Psoas muscle (tissue), 8 donors: ENCODE measurements around the gene ANKRD33. TPM values are rescaled to one million over a fixed set of nuclear protein-coding genes. Genes with fewer than 3 reads are reported as not detected.
"Not testable (repeated sequence)": the region's sequence is repeated elsewhere in the genome, so short reads cannot be mapped to it uniquely, and the experiment has no call there.

Experiments used
- ATAC-seq, 4 donors: fragments of 200-7000 bp; cut with Tn5 transposase; one replicate each; pipeline ENCODE4 v1.9.1; 2020; ENCODE audit warnings: moderate library complexity in 3 of 4, mild to moderate bottlenecking in 2 of 4
- DNase-seq, 2 donors: peaks; one replicate each; pipeline ENCODE4 v3.0.0-alpha.2; 2020
- H3K27ac ChIP-seq: fragments of 200-600 bp; one replicate; pipeline ENCODE4 v1.8.0; 2022
- H3K27me3 ChIP-seq, 3 donors: fragments of 200-600 bp in 1 of 3; one replicate each; pipeline versions ENCODE4 v1.6.1 to v1.8.0; 2013 to 2022; ENCODE audit warnings: low read length in 2 of 3, mild to moderate bottlenecking in 2 of 3, moderate library complexity in 1 of 3; ENCODE audit not compliant: insufficient read depth in 3 of 3
- H3K36me3 ChIP-seq, 2 donors: fragments of 200-600 bp in 1 of 2; one replicate each; pipeline versions ENCODE4 v1.6.1 to v1.8.0; 2013 to 2022; ENCODE audit warnings: low read depth in 1 of 2, mild to moderate bottlenecking in 1 of 2, moderate library complexity in 1 of 2; ENCODE audit not compliant: insufficient read depth in 1 of 2
- H3K4me1 ChIP-seq: fragments of 200-600 bp; one replicate; pipeline ENCODE4 v1.8.0; 2022
- H3K4me3 ChIP-seq: fragments of 200-600 bp; one replicate; pipeline ENCODE4 v1.8.0; 2022; ENCODE audit warnings: mild to moderate bottlenecking
- H3K9me3 ChIP-seq: fragments of 200-600 bp; one replicate; pipeline ENCODE4 v1.8.0; 2022
- CTCF ChIP-seq: fragments of 200-600 bp; IDR thresholded peaks from one replicate; pipeline ENCODE4 v1.8.0; 2022; ENCODE audit warnings: antibody characterized with exemption
- WGBS, 3 donors: extraction: QIAGEN DNeasy Blood & Tissue Kit; methylation state at CpG; one replicate each; pipeline versions ENCODE4 v1.1.6 to v1.1.7; 2013; 5-methylcytosine and 5-hydroxymethylcytosine counted together
- intact Hi-C, 2 donors: fragments of 100-400 bp; cut with DNase I; formaldehyde crosslinking; loops; one replicate each; pipeline versions ENCODE4 v1.11.0 to v1.14.2; 2022
- polyA plus RNA-seq, 3 donors: library from polyadenylated mRNA; stranded (reverse); fragments of 200-250 nt; gene quantifications; one replicate each; pipeline ENCODE4 v1.2.3, GENCODE V29; 2013
- total RNA-seq, 4 donors: library from RNA; stranded (reverse); fragmentation: NEBNext Ultra II Directional in 2 of 4; extraction: Animal tissue kit (Norgen Biotek cat#: 25700) in 2 of 4; gene quantifications; one replicate each; pipeline versions ENCODE4 v1.2.1 to v1.2.4, GENCODE V29; 2021 to 2023
- donor health status: healthy with polysubstance abuse.
- donor health status: DM: no; HTN: no; CAD: no; lungs with moderate emphysema.
- donor health status: Bipolar disorder and iron deficiency.
- donor health status: healthy.
- donor health status: DM: yes; HTN: yes; CAD: no.
- donor health status: DM: no; HTN: no; CAD: no.
- donor health status: DM: no; HTN: no; CAD: no.
- donor health status: DM: yes; HTN: yes; CAD: no.

Gene ANKRD33
- total and polyA plus RNA-seq, 7 donors = 0.16 TPM; not detected in 6

GRCh38 chr12:51884676-51885229, 3.1 kb upstream of the ANKRD33 start:
- Histone ChIP-seq H3K4me3 (no peak overlapping the region), H3K36me3 (no peaks in the 10 kb centered on the region), H3K27ac (no peak overlapping the region), H3K4me1 (peaks cover 12% of the 10 kb centered on the region), H3K9me3 (no peaks in the 10 kb centered on the region), H3K27me3 (peaks cover 0 to 18% (median 0%) of the 10 kb centered on the region in 3 donors)
- 80 to 83% (median 83%) methylated on average over 11 of the region's 11 CpGs for WGBS, 3 donors
- TF ChIP-seq CTCF = no peak
- ATAC-seq (no peak), DNase-seq (no peak)
- intact Hi-C loops = no loop called here

- DNase-seq, H3K36me3 ChIP-seq, intact Hi-C loops, ATAC-seq, H3K9me3 ChIP-seq, H3K4me3 ChIP-seq: not testable (repeated sequence)
- peaks cover 0 to 18% (median 0%) of the 10 kb centered on the region in 3 donors for H3K27me3 ChIP-seq
- peak overlapping the region; percentile 57 for H3K27ac ChIP-seq
- H3K4me1 ChIP-seq = peaks cover 12% of the 10 kb centered on the region
- 73 to 79% (median 78%) methylated on average over 10 of the region's 10 CpGs for WGBS, 3 donors
Measured at GRCh38 chr12:51885294-51886020, 2.4 kb upstream of the ANKRD33 start.

GRCh38 chr12:51886021-51886710, 1.7 kb upstream of the ANKRD33 start:
- no peak for TF ChIP-seq CTCF
- Histone ChIP-seq H3K27ac (peak overlapping the region; percentile 54), H3K27me3 (peaks cover 0 to 18% (median 0%) of the 10 kb centered on the region in 3 donors), H3K36me3 (no peaks in the 10 kb centered on the region), H3K4me1 (peaks cover 12% of the 10 kb centered on the region), H3K4me3 (peak overlapping the region; percentile 3), H3K9me3 (no peaks in the 10 kb centered on the region)
- DNase-seq (peak; percentile 70 to 86), ATAC-seq (peak; percentile 88 to 94 (median 90))
- intact Hi-C loops = no loop called here
- WGBS, 3 donors = 56 to 58% (median 57%) methylated on average over 10 of the region's 10 CpGs

- intact Hi-C loops = no loop called here
- no peak for TF ChIP-seq CTCF
- Histone ChIP-seq H3K36me3 (no peaks in the 10 kb centered on the region), H3K4me3 (no peak overlapping the region), H3K4me1 (peaks cover 12% of the 10 kb centered on the region), H3K27ac (no peak overlapping the region), H3K9me3 (no peaks in the 10 kb centered on the region), H3K27me3 (peaks cover 0 to 18% (median 0%) of the 10 kb centered on the region in 3 donors)
- ATAC-seq (no peak), DNase-seq (no peak)
- WGBS, 3 donors = 65 to 72% (median 69%) methylated on average over 15 of the region's 15 CpGs
Measured at GRCh38 chr12:51888316-51889215, 663 bp downstream of the ANKRD33 start.
